ENCODE measurements around the gene CCDC50.

GRCh38 chr3:191358929-191359328 is 29.7 kb downstream of the CCDC50 start:
- TF ChIP-seq CTCF (IDR thresholded peaks at IDR 0.05) (no peak), EP300 (IDR thresholded peaks at IDR 0.05) (no peak), POLR2AphosphoS5 (IDR thresholded peaks at IDR 0.05) (no peak)

All from stomach (tissue), 4 donors.